ENCODE measurements around the gene PLBD2.

The PLBD2 gene

GRCh38 chr12:113390064-113391043 is 32.0 kb downstream of the PLBD2 start:
- intact Hi-C loops (cut with micrococcal nuclease), result no loop called here
- H3K27me3 Mint-ChIP-seq, result no peaks in the 10 kb centered on the region
- no peak overlapping the region for H3K27ac Mint-ChIP-seq
- no peaks in the 10 kb centered on the region for H3K9me3 Mint-ChIP-seq
- H3K4me3 Mint-ChIP-seq, result no peak overlapping the region
- no peaks in the 10 kb centered on the region for H3K4me1 Mint-ChIP-seq (ENCODE audit: low read depth)
- peaks cover 12% of the 10 kb centered on the region for H3K36me3 Mint-ChIP-seq (ENCODE audit: low read depth)

- H3K27me3 Mint-ChIP-seq, result no peaks in the 10 kb centered on the region
- intact Hi-C loops (cut with micrococcal nuclease), result no loop called here
Observed at GRCh38 chr12:113391145-113391544, 32.8 kb downstream of the PLBD2 start.

GRCh38 chr12:113391650-113392337 is 33.4 kb downstream of the PLBD2 start:
- Mint-ChIP-seq H3K9me3 (no peaks in the 10 kb centered on the region), H3K27me3 (peaks cover under 1% of the 10 kb centered on the region), H3K27ac (peak overlapping the region; percentile 24), H3K4me1 (ENCODE audit: low read depth) (peaks cover 5% of the 10 kb centered on the region), H3K36me3 (ENCODE audit: low read depth) (peaks cover 12% of the 10 kb centered on the region), H3K4me3 (no peak overlapping the region)
- intact Hi-C loops (cut with micrococcal nuclease), result no loop called here

More at GRCh38 chr12:113391145-113391544, 32.8 kb downstream of the PLBD2 start:
- Mint-ChIP-seq H3K4me1 (ENCODE audit: low read depth) (peaks cover 2% of the 10 kb centered on the region), H3K36me3 (ENCODE audit: low read depth) (peaks cover 12% of the 10 kb centered on the region), H3K4me3 (no peak overlapping the region), H3K27ac (no peak overlapping the region), H3K9me3 (no peaks in the 10 kb centered on the region)

DNA sequence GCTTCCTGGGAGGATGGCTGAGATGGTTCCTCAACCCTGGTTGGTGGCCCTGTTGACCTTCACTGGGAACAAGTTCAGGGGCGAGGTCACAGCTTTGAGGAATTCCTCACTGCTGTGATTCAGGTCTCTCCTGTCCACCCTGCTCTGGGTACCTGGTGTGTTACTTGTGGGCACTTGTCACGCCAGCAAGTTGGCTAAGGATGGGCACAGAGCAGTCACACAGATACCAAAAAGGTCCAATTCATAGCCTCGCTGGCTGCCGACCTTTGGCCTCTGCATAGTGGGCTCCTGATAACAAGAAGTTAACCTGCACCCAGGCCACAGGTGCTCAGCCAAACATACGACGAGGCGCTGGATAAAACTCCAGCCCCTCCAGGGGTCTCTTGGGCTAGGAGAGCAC is 34.1 kb downstream of the PLBD2 start:
- intact Hi-C loops (cut with micrococcal nuclease), result no loop called here
- H3K4me3 Mint-ChIP-seq, result no peak overlapping the region
- H3K27me3 Mint-ChIP-seq, result peaks cover 7% of the 10 kb centered on the region
- H3K4me1 Mint-ChIP-seq (ENCODE audit: low read depth), result peaks cover 5% of the 10 kb centered on the region
- H3K27ac Mint-ChIP-seq, result no peak overlapping the region
- H3K9me3 Mint-ChIP-seq, result no peaks in the 10 kb centered on the region
- H3K36me3 Mint-ChIP-seq (ENCODE audit: low read depth), result peaks cover 12% of the 10 kb centered on the region

- intact Hi-C loops (cut with micrococcal nuclease), result no loop called here
- H3K4me1 Mint-ChIP-seq (ENCODE audit: low read depth), result peaks cover 5% of the 10 kb centered on the region
- peaks cover 12% of the 10 kb centered on the region for H3K36me3 Mint-ChIP-seq (ENCODE audit: low read depth)
- H3K9me3 Mint-ChIP-seq, result no peaks in the 10 kb centered on the region
- no peak overlapping the region for H3K4me3 Mint-ChIP-seq
- no peak overlapping the region for H3K27ac Mint-ChIP-seq
- peaks cover 10% of the 10 kb centered on the region for H3K27me3 Mint-ChIP-seq
Observed at GRCh38 chr12:113392988-113393579, 34.7 kb downstream of the PLBD2 start.

GRCh38 chr12:113393749-113394148 is 35.4 kb downstream of the PLBD2 start:
- no peak overlapping the region for H3K27ac Mint-ChIP-seq
- no peak overlapping the region for H3K4me3 Mint-ChIP-seq

GRCh38 chr12:113395119-113395518 is 36.7 kb downstream of the PLBD2 start:
- Mint-ChIP-seq H3K4me3 (no peak overlapping the region), H3K4me1 (ENCODE audit: low read depth) (peaks cover 5% of the 10 kb centered on the region), H3K27me3 (peaks cover 15% of the 10 kb centered on the region), H3K27ac (no peak overlapping the region), H3K9me3 (no peaks in the 10 kb centered on the region), H3K36me3 (ENCODE audit: low read depth) (peaks cover 12% of the 10 kb centered on the region)
- intact Hi-C loops (cut with micrococcal nuclease), result no loop called here

More at GRCh38 chr12:113393749-113394148, 35.4 kb downstream of the PLBD2 start:
- H3K27me3 Mint-ChIP-seq, result peaks cover 13% of the 10 kb centered on the region
- intact Hi-C loops (cut with micrococcal nuclease), result no loop called here
- peaks cover 5% of the 10 kb centered on the region for H3K4me1 Mint-ChIP-seq (ENCODE audit: low read depth)
- H3K36me3 Mint-ChIP-seq (ENCODE audit: low read depth), result peaks cover 12% of the 10 kb centered on the region
- H3K9me3 Mint-ChIP-seq, result no peaks in the 10 kb centered on the region

GRCh38 chr12:113396200-113396599 is 37.8 kb downstream of the PLBD2 start:
- Mint-ChIP-seq H3K27ac (no peak overlapping the region), H3K27me3 (peaks cover 15% of the 10 kb centered on the region), H3K9me3 (no peaks in the 10 kb centered on the region), H3K36me3 (ENCODE audit: low read depth) (peaks cover 12% of the 10 kb centered on the region), H3K4me1 (ENCODE audit: low read depth) (peaks cover 5% of the 10 kb centered on the region), H3K4me3 (no peak overlapping the region)
- intact Hi-C loops (cut with micrococcal nuclease), result no loop called here

DNA sequence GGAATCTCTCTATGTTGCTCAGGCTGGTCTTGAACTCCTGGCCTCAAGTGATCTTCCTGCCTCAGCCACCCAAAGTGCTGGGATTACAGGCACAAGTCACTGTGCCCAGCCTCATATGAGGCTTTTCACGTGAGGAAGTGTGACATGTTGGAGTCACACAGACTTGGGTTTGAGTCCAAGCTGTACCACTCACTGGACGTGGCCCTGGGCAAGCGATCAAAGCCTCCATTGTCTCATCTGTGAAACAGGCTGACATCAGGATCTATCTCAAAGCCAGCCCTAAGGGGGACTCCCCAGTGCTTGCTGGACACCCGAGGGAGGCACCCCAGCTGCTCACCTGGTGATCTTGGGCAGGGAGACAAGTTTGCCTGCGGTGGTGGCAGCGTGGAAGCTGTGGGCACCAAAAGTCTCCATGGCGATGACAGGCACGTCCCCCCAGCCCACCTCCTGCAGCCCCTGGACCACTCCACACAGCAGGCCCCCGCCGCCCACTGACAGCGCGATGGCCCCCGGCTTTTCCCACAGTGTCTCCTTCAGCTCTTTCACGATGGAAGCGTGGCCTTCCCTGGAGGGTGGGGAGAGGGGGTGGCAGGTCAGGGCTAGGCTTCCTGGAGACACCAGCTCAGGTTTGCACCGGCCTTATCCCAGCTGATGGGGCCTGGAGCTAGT is 38.6 kb downstream of the PLBD2 start:
- no peaks in the 10 kb centered on the region for H3K9me3 Mint-ChIP-seq
- intact Hi-C loops (cut with micrococcal nuclease), result no loop called here
- peaks cover 12% of the 10 kb centered on the region for H3K36me3 Mint-ChIP-seq (ENCODE audit: low read depth)
- H3K4me3 Mint-ChIP-seq, result no peak overlapping the region
- H3K4me1 Mint-ChIP-seq (ENCODE audit: low read depth), result peaks cover 5% of the 10 kb centered on the region
- H3K27me3 Mint-ChIP-seq, result peaks cover 15% of the 10 kb centered on the region
- H3K27ac Mint-ChIP-seq, result no peak overlapping the region

GRCh38 chr12:113397497-113398197 is 39.3 kb downstream of the PLBD2 start:
- Mint-ChIP-seq H3K27me3 (peaks cover 15% of the 10 kb centered on the region), H3K4me1 (ENCODE audit: low read depth) (peaks cover 5% of the 10 kb centered on the region), H3K27ac (no peak overlapping the region), H3K36me3 (ENCODE audit: low read depth) (peaks cover 9% of the 10 kb centered on the region), H3K4me3 (no peak overlapping the region), H3K9me3 (no peaks in the 10 kb centered on the region)
- intact Hi-C loops (cut with micrococcal nuclease), result no loop called here

DNA sequence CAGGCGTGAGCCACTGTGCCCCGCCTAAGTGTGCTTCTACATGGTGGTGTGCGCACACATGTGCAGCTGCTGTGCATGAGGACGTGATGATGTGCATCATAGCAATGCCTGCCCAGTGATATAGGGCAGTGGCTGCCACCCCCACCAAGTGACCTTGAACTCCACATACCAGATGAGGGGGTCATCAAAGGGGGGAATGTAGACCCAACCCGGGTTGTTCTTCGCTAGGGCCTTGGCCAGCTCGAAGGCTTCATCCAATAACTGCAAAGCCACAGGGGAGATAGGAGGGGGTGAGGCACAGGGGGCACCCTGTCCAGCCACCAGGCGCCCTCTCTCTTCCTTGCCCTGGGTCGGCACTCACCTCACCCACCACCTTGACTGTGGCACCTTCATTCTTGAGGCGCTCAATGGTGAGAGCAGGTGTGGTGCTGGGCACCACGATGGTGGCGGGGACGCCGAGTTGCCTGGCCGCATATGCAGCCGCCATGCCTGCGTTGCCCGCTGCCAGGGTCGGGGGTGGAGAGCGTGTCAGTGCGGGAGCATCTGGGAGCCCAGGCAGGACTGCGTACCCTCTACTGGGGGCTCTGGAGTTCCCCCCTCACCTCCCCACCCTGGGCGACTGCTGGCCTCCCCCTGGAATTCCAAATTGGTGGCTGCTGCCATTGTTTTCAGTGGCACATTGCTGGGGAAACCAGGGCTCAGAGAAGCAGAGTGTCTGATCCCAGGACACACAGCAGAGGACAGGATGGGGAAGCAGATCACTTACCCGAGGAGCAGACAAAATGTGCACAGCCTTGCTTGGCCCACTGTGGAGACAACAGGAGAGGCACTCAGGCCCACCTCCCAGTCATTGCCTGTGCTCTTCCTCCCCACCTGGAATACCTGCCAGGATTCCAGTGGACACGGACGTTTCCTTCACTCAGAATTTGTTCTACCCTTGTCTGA is 40.2 kb downstream of the PLBD2 start:
- intact Hi-C loops (cut with micrococcal nuclease), result no loop called here

GRCh38 chr12:113399490-113399889 is 41.1 kb downstream of the PLBD2 start:
- peaks cover 16% of the 10 kb centered on the region for H3K4me1 Mint-ChIP-seq (ENCODE audit: low read depth)
- no peaks in the 10 kb centered on the region for H3K9me3 Mint-ChIP-seq
- no peaks in the 10 kb centered on the region for H3K36me3 Mint-ChIP-seq (ENCODE audit: low read depth)
- intact Hi-C loops (cut with micrococcal nuclease), result no loop called here
- H3K27ac Mint-ChIP-seq, result no peak overlapping the region
- no peak overlapping the region for H3K4me3 Mint-ChIP-seq
- H3K27me3 Mint-ChIP-seq, result peaks cover 15% of the 10 kb centered on the region

More for the DNA sequence above, 40.2 kb downstream of the PLBD2 start:
- H3K27me3 Mint-ChIP-seq, result peaks cover 15% of the 10 kb centered on the region
- H3K9me3 Mint-ChIP-seq, result no peaks in the 10 kb centered on the region
- peaks cover 7% of the 10 kb centered on the region for H3K4me1 Mint-ChIP-seq (ENCODE audit: low read depth)
- no peak overlapping the region for H3K4me3 Mint-ChIP-seq
- H3K36me3 Mint-ChIP-seq (ENCODE audit: low read depth), result peaks cover 3% of the 10 kb centered on the region
- peak overlapping the region; percentile 19 for H3K27ac Mint-ChIP-seq

Data from dendritic cell treated with granulocyte-macrophage colony-stimulating factor and Interleukin-4, amounts not matched to agents 40 ng/mL and 50 ng/mL, for 4 days (primary cell).